ENCODE data around the gene UBTF.
"Not testable (repeated sequence)": the region's sequence is repeated elsewhere in the genome, so short reads cannot be mapped to it uniquely, and the experiment has no call there.

Gene UBTF

GRCh38 chr17:44257815-44258760, 38.6 kb upstream of the UBTF start:
- FAIRE-seq (no peak), DNase-seq (ENCODE audit: insufficient read length) (no peak)
- TF ChIP-seq TAF1 (IDR thresholded peaks at IDR 0.05; ENCODE audit: borderline replicate concordance, low read depth, low read length) (no peak), POLR2A (IDR thresholded peaks at IDR 0.05; ENCODE audit: low read depth, low read length) (no peak), POLR2AphosphoS5 (IDR thresholded peaks at IDR 0.05; ENCODE audit: low read depth, low read length) (no peak)

DNA sequence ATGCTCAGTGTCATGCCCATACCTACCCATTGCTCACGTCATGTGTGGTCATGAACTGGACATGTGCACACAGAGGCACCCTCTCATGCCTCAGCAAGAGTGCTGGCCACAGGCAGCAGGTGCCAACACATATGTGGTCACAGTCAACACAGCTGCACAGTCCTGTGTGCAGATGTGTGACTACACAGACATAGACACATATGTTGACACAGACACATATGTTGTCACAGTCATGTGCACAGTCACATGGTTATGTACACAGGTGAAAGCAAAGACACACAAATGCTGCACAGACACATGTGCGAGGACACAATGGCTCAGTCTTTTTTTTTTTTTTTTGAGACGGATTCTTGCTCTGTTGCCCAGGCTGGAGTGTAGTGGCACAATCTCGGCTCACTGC, 37.2 kb upstream of the UBTF start:
- TF ChIP-seq POLR2AphosphoS5 (IDR thresholded peaks at IDR 0.05; ENCODE audit: low read depth, low read length), result no peak
- TF ChIP-seq POLR2A (IDR thresholded peaks at IDR 0.05; ENCODE audit: low read depth, low read length), result no peak
- no peak for TF ChIP-seq TAF1 (IDR thresholded peaks at IDR 0.05; ENCODE audit: borderline replicate concordance, low read depth, low read length)
- DNase-seq (ENCODE audit: insufficient read length) (no peak), FAIRE-seq (no peak)

DNA sequence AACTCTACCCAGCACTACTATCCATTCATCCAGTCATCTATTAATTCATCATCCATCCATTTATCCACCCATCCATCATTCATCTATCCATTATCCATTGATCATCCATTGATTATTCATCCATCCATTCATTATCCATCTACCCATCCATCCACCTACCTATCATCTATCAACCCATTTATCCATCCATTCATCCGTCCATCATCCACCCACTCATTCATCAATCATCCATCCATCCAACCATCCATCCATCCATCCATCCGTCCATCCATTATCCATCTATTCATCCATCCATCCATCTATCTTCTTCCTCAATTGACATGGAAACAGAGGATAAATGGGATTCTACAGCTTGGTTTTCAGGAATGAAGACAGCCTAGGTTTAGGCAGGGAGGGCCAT, 36.4 kb upstream of the UBTF start:
- FAIRE-seq (peak; percentile 17), DNase-seq (ENCODE audit: insufficient read length) (no peak)
- TF ChIP-seq POLR2AphosphoS5 (IDR thresholded peaks at IDR 0.05; ENCODE audit: low read depth, low read length) (no peak), TAF1 (IDR thresholded peaks at IDR 0.05; ENCODE audit: borderline replicate concordance, low read depth, low read length) (no peak), POLR2A (IDR thresholded peaks at IDR 0.05; ENCODE audit: low read depth, low read length) (no peak)

- TF ChIP-seq TAF1 (IDR thresholded peaks at IDR 0.05; ENCODE audit: borderline replicate concordance, low read depth, low read length) (no peak), POLR2AphosphoS5 (IDR thresholded peaks at IDR 0.05; ENCODE audit: low read depth, low read length) (no peak)
- no peak for FAIRE-seq
- no peak for DNase-seq (ENCODE audit: insufficient read length)
Observed at GRCh38 chr17:44254361-44255095, 35.1 kb upstream of the UBTF start.

DNA sequence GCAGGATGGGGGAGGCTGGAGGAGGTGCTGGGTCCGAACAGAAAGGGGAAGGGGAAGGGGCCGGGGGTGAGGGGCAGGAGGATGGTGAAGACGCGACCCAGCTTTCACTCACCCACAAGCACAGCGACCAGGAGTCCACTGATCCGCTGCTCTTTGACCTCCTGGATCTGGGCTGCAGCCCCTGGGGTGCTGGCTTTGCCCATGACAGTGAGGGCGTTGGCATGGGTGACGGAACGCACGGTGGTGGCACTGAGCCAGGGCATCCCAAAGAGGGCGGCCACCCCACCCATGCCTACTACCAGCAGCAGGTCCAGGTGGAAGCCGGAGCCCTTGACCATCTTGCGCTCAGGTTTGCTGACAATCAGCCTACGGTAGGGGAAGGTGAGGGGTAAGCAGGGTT, 33.5 kb upstream of the UBTF start:
- TF ChIP-seq POLR2A (IDR thresholded peaks at IDR 0.05; ENCODE audit: low read depth, low read length) (no peak), POLR2AphosphoS5 (IDR thresholded peaks at IDR 0.05; ENCODE audit: low read depth, low read length) (no peak), TAF1 (IDR thresholded peaks at IDR 0.05; ENCODE audit: borderline replicate concordance, low read depth, low read length) (no peak)
- FAIRE-seq, result no peak
- DNase-seq (ENCODE audit: insufficient read length), result no peak

GRCh38 chr17:44251062-44251461, 31.6 kb upstream of the UBTF start:
- TF ChIP-seq POLR2A (IDR thresholded peaks at IDR 0.05; ENCODE audit: low read depth, low read length), result no peak
- no peak for TF ChIP-seq TAF1 (IDR thresholded peaks at IDR 0.05; ENCODE audit: borderline replicate concordance, low read depth, low read length)
- no peak for TF ChIP-seq POLR2AphosphoS5 (IDR thresholded peaks at IDR 0.05; ENCODE audit: low read depth, low read length)
- FAIRE-seq, result no peak
- DNase-seq (ENCODE audit: insufficient read length), result no peak

DNA sequence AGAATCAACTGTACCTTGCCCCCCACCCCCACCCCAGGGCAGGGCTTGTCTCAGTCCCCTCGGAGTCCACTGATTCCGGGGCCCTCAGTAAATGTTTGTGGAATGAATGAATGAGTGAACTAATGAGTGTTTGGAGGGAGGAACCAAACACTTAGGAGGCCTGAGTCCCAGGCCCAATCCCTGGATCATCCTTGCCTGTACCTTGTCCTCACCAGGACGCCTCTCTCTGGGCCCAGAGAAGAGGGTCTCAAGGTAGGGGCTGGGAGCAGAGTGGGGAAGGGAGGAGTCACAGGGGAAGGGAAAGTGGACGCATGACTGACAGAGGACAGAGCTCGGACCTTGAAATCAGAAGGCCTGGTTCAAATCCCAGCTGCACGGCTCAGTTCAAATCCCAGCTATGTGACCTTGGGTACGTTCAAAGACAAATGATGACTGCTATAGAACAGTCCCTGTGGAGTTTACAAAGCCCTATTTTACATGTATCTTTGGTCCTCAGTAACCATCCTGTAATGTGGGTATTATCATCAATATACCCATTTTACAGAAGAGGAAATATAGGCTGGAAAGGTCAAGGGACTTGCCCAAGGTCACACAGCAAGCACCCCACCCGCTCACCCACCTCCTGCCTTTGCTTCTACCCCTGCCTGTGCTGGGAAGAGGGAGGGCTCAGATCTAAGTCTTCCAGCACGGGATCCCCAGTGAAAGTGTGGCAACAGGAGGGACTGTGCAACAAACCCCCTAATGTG, 30.2 kb upstream of the UBTF start:
- TF ChIP-seq TAF1 (IDR thresholded peaks at IDR 0.05; ENCODE audit: borderline replicate concordance, low read depth, low read length) (no peak), POLR2A (IDR thresholded peaks at IDR 0.05; ENCODE audit: low read depth, low read length) (no peak)
- FAIRE-seq (no peak), DNase-seq (ENCODE audit: insufficient read length) (no peak)

- DNase-seq (ENCODE audit: insufficient read length) (no peak), FAIRE-seq (no peak)
- no peak for TF ChIP-seq TAF1 (IDR thresholded peaks at IDR 0.05; ENCODE audit: borderline replicate concordance, low read depth, low read length)
- no peak for TF ChIP-seq POLR2AphosphoS5 (IDR thresholded peaks at IDR 0.05; ENCODE audit: low read depth, low read length)
- TF ChIP-seq POLR2A (IDR thresholded peaks at IDR 0.05; ENCODE audit: low read depth, low read length), result no peak
Observed at GRCh38 chr17:44247876-44248736, 28.6 kb upstream of the UBTF start.

DNA sequence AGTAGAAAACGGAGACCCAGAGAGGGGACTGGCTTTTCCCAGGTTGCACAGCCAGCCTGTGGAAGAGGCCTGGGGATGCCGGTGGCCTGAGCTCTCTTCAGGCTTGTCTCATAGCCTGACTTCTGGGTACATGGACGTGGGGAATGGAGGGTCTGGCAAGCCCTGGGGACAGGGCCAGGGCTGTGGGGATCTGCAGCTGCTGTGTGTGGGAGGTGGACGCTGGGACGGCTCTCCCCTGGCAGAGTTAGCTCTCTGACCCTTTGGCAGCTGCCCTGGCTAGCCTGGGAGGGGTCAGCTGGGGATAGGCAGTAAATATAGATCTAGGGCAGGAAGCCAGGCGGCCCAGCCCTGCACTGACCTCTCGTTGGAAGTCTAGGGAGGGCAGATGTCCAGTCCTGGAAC, 28.0 kb upstream of the UBTF start:
- FAIRE-seq (no peak), DNase-seq (ENCODE audit: insufficient read length) (no peak)
- TF ChIP-seq POLR2A (IDR thresholded peaks at IDR 0.05; ENCODE audit: low read depth, low read length) (no peak), POLR2AphosphoS5 (IDR thresholded peaks at IDR 0.05; ENCODE audit: low read depth, low read length) (no peak), TAF1 (IDR thresholded peaks at IDR 0.05; ENCODE audit: borderline replicate concordance, low read depth, low read length) (no peak)

DNA sequence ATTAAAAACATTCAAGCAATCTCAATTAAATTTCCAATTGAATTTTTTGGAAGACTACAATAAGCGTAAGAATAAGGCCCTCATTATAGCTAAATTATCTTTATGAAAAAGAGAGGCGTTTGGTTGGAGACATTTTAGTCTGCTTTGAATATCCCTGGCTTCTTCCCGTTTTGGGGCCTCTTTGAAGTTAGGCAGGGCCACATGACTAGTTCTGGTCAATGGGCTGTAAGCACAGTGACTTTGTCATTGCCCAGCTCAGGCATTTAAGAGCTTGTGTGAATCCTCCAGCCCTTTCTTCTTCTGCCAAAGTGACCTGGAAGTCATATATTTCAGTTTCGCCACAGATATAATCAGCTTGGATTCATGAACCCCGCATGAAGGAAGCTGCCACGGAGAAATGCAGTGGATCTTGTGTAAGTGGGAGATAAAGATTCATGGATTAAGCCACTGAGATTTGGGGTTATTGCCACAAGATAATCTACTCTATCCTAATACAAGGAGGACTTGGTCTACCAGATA, 21.7 kb upstream of the UBTF start:
- TF ChIP-seq POLR2AphosphoS5 (IDR thresholded peaks at IDR 0.05; ENCODE audit: low read depth, low read length) (no peak), TAF1 (IDR thresholded peaks at IDR 0.05; ENCODE audit: borderline replicate concordance, low read depth, low read length) (no peak), POLR2A (IDR thresholded peaks at IDR 0.05; ENCODE audit: low read depth, low read length) (no peak)
- FAIRE-seq (no peak), DNase-seq (ENCODE audit: insufficient read length) (no peak)

- DNase-seq (ENCODE audit: insufficient read length); FAIRE-seq: not testable (repeated sequence)
Observed at GRCh38 chr17:44237886-44238285, 18.4 kb upstream of the UBTF start.
